Measurements from ENCODE around the gene FIBIN.

Gene FIBIN

DNA sequence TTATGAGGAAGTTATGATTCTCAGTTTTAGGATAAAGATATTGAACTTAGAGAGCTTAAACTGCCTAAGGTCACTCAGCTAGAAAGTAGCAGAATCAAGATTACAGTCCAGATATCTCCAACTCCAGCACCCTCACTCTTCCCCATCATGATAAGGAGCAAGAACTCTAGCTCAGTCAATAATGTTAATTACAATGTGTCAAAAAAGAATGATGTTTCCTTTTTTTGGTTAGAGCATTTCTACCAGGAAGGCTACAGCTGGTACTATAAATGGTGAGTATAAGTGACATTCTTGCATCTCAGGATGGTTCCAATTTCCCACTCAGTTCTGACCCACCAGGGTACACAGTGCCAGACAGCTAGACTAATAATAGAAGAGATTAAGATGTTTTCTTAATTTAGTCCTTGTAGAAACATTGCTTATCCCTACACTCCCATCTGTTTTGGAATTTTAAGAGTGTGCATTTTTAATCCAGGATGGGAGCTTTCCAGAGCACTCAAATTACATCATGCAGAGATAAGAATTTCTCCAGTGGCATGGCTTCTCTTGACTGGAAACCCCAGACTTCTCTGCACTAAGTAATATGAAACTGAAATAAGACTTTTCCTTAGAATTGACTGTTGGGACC, 25.1 kb downstream of the FIBIN start:
- no peak for TF ChIP-seq FOXM1 (IDR thresholded peaks at IDR 0.05; ENCODE audit: borderline replicate concordance, low read depth)
- TF ChIP-seq EGR1 (IDR thresholded peaks at IDR 0.05), result no peak
- TF ChIP-seq NFIC (IDR thresholded peaks at IDR 0.05), result no peak
- TF ChIP-seq, protein P1, sequence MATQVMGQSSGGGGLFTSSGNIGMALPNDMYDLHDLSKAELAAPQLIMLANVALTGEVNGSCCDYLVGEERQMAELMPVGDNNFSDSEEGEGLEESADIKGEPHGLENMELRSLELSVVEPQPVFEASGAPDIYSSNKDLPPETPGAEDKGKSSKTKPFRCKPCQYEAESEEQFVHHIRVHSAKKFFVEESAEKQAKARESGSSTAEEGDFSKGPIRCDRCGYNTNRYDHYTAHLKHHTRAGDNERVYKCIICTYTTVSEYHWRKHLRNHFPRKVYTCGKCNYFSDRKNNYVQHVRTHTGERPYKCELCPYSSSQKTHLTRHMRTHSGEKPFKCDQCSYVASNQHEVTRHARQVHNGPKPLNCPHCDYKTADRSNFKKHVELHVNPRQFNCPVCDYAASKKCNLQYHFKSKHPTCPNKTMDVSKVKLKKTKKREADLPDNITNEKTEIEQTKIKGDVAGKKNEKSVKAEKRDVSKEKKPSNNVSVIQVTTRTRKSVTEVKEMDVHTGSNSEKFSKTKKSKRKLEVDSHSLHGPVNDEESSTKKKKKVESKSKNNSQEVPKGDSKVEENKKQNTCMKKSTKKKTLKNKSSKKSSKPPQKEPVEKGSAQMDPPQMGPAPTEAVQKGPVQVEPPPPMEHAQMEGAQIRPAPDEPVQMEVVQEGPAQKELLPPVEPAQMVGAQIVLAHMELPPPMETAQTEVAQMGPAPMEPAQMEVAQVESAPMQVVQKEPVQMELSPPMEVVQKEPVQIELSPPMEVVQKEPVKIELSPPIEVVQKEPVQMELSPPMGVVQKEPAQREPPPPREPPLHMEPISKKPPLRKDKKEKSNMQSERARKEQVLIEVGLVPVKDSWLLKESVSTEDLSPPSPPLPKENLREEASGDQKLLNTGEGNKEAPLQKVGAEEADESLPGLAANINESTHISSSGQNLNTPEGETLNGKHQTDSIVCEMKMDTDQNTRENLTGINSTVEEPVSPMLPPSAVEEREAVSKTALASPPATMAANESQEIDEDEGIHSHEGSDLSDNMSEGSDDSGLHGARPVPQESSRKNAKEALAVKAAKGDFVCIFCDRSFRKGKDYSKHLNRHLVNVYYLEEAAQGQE (IDR thresholded peaks at IDR 0.05; ENCODE audit: low read depth), result no peak
- TF ChIP-seq TEAD4 (IDR thresholded peaks at IDR 0.05), result no peak
- TF ChIP-seq, protein P2, sequence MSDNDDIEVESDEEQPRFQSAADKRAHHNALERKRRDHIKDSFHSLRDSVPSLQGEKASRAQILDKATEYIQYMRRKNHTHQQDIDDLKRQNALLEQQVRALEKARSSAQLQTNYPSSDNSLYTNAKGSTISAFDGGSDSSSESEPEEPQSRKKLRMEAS (IDR thresholded peaks at IDR 0.05), result no peak
- no peak for TF ChIP-seq CEBPB (IDR thresholded peaks at IDR 0.05)
- TF ChIP-seq, protein P3, sequence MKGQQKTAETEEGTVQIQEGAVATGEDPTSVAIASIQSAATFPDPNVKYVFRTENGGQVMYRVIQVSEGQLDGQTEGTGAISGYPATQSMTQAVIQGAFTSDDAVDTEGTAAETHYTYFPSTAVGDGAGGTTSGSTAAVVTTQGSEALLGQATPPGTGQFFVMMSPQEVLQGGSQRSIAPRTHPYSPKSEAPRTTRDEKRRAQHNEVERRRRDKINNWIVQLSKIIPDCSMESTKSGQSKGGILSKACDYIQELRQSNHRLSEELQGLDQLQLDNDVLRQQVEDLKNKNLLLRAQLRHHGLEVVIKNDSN (IDR thresholded peaks at IDR 0.05), result no peak
- no peak for TF ChIP-seq ZBTB7A (IDR thresholded peaks at IDR 0.05; ENCODE audit: low read depth)
- TF ChIP-seq TAF1 (IDR thresholded peaks at IDR 0.05; ENCODE audit: low read depth), result no peak
- TF ChIP-seq EP300 (IDR thresholded peaks at IDR 0.05; ENCODE audit: borderline replicate concordance), result no peak
- TF ChIP-seq RAD21 (IDR thresholded peaks at IDR 0.05; ENCODE audit: low read depth), result no peak
- TF ChIP-seq CREB1 (IDR thresholded peaks at IDR 0.05; ENCODE audit: low read depth), result no peak
- TF ChIP-seq YY1 (IDR thresholded peaks at IDR 0.05; ENCODE audit: low read depth), result no peak
- TF ChIP-seq TCF12 (IDR thresholded peaks at IDR 0.05; ENCODE audit: low read depth), result no peak

DNA sequence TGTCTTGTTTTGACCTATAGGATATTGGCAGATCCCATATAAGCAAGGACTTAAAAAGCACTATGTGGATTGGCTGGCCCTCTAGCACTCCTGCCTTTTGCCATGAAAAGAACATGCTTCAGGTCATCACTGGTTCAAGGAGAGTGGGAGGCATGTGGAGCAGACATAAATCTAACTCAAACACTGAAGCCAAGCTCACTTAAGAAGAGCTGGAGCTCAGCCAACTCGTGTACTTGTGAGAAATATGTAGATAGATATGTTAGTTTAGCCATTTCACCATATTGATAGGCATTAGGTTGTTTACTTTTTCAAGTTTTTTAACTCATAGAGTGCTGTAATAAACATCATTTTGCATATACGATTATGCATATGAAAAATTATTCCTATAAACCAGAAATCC, 26.8 kb downstream of the FIBIN start:
- no peak for TF ChIP-seq FOXM1 (IDR thresholded peaks at IDR 0.05; ENCODE audit: borderline replicate concordance, low read depth)
- TF ChIP-seq TCF12 (IDR thresholded peaks at IDR 0.05; ENCODE audit: low read depth), result no peak
- no peak for TF ChIP-seq RAD21 (IDR thresholded peaks at IDR 0.05; ENCODE audit: low read depth)
- TF ChIP-seq, protein P3 (IDR thresholded peaks at IDR 0.05), result no peak
- no peak for TF ChIP-seq EGR1 (IDR thresholded peaks at IDR 0.05)
- TF ChIP-seq TAF1 (IDR thresholded peaks at IDR 0.05; ENCODE audit: low read depth), result no peak
- TF ChIP-seq EP300 (IDR thresholded peaks at IDR 0.05; ENCODE audit: borderline replicate concordance), result no peak
- TF ChIP-seq, protein P1 (IDR thresholded peaks at IDR 0.05; ENCODE audit: low read depth), result no peak
- no peak for TF ChIP-seq ZBTB7A (IDR thresholded peaks at IDR 0.05; ENCODE audit: low read depth)
- TF ChIP-seq CEBPB (IDR thresholded peaks at IDR 0.05), result no peak

DNA sequence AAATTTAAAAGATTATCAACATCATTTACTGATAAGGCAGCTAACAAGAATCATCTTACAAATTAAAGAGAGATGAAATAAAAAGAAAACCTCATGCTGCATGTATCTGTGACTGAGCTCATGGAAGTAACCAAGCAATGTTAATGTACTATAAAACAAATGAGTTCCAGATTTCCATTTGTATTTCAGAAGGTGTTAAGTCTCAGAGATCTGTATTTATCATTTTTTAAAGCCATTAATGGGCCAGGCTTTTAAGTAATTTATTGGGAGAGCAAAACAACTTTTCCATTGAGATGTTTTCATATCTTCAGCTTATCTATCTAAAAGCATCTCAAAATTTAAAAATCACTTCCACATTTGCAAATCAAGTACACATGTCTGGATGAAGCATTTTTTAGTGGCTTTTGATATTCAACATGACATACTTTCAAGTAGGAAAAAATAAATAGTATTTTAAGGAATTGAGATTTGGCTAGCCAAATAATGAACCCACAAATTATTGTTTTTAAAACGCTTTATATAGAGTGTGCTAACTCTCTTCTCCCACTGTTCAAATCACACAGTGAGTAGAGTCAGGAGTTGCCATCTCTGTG, 28.8 kb downstream of the FIBIN start:
- TF ChIP-seq, protein P3 (IDR thresholded peaks at IDR 0.05), result no peak
- TF ChIP-seq EGR1 (IDR thresholded peaks at IDR 0.05) (no peak), CEBPB (IDR thresholded peaks at IDR 0.05) (no peak), FOXM1 (IDR thresholded peaks at IDR 0.05; ENCODE audit: borderline replicate concordance, low read depth) (no peak), TAF1 (IDR thresholded peaks at IDR 0.05; ENCODE audit: low read depth) (no peak), YY1 (IDR thresholded peaks at IDR 0.05; ENCODE audit: low read depth) (no peak), CREB1 (IDR thresholded peaks at IDR 0.05; ENCODE audit: low read depth) (no peak), TCF12 (IDR thresholded peaks at IDR 0.05; ENCODE audit: low read depth) (no peak), ZBTB7A (IDR thresholded peaks at IDR 0.05; ENCODE audit: low read depth) (no peak), EP300 (IDR thresholded peaks at IDR 0.05; ENCODE audit: borderline replicate concordance) (no peak)
- TF ChIP-seq, protein P2 (IDR thresholded peaks at IDR 0.05), result no peak
- TF ChIP-seq, protein P1 (IDR thresholded peaks at IDR 0.05; ENCODE audit: low read depth), result no peak

All from Ishikawa (cell line).